DOHH2 (cell line): Measurements from ENCODE around the gene NCLN.

Experiments
- H3F3A ChIP-seq: fragments of 200-600 bp; sonication (generic), shearing (Covaris generic); 2 replicates; pipeline ENCODE4 v1.6.0; 2016; ENCODE audit warnings: antibody characterized with exemption, mild to moderate bottlenecking; ENCODE audit not compliant: control insufficient read depth, insufficient read depth
- H3K27ac ChIP-seq: fragments of 200-600 bp; sonication (generic); 2 replicates; pipeline ENCODE4 v1.5.1; 2014; ENCODE audit warnings: low read depth, mild to moderate bottlenecking, low read length, moderate library complexity
- H3K27me3 ChIP-seq: fragments of 200-600 bp; sonication (generic); 2 replicates; pipeline ENCODE4 v1.6.1; 2014; ENCODE audit warnings: mild to moderate bottlenecking, low read length, mixed read lengths; ENCODE audit not compliant: control insufficient read depth
- H3K36me3 ChIP-seq: fragments of 200-600 bp; sonication (generic); 2 replicates; pipeline ENCODE4 v1.6.1; 2014; ENCODE audit warnings: mild to moderate bottlenecking, low read length, moderate library complexity, mixed read lengths; ENCODE audit not compliant: control insufficient read depth
- H3K4me1 ChIP-seq: fragments of 200-600 bp; sonication (generic); 2 replicates; pipeline ENCODE4 v1.6.1; 2014; ENCODE audit warnings: mild to moderate bottlenecking, low read length, mixed read lengths; ENCODE audit not compliant: control insufficient read depth
- H3K4me2 ChIP-seq: fragments of 200-600 bp; sonication (generic); 2 replicates; pipeline ENCODE4 v1.6.0; 2014; ENCODE audit warnings: mild to moderate bottlenecking, low read length, moderate library complexity
- H3K4me3 ChIP-seq: fragments of 200-600 bp; sonication (generic); 2 replicates; pipeline ENCODE4 v1.5.1; 2014; ENCODE audit warnings: mild to moderate bottlenecking, low read length, mixed read lengths
- H3K79me2 ChIP-seq: fragments of 200-600 bp; sonication (generic); 2 replicates; pipeline ENCODE4 v1.6.1; 2014; ENCODE audit warnings: mild to moderate bottlenecking, low read length, mixed read lengths; ENCODE audit not compliant: control insufficient read depth
- H3K9me2 ChIP-seq: fragments of 200-600 bp; sonication (generic); replicated peaks from 2 replicates; pipeline ENCODE4 v1.6.1; 2014; ENCODE audit warnings: mild to moderate bottlenecking, low read length, mixed read lengths; ENCODE audit not compliant: control insufficient read depth
- H3K9me3 ChIP-seq: fragments of 200-600 bp; sonication (generic); 2 replicates; pipeline ENCODE4 v1.6.1; 2014; ENCODE audit warnings: antibody characterized with exemption, low read length, mixed read lengths; ENCODE audit not compliant: control insufficient read depth, insufficient read depth
- H4K20me1 ChIP-seq: fragments of 200-600 bp; sonication (generic); 2 replicates; pipeline ENCODE4 v1.6.0; 2014; ENCODE audit warnings: low read depth, mild to moderate bottlenecking, antibody characterized with exemption, low read length, moderate library complexity; ENCODE audit not compliant: control insufficient read depth, insufficient read depth
- EZH2phosphoT487 ChIP-seq: fragments of 200-600 bp; sonication (generic); IDR thresholded peaks from 2 replicates; pipeline ENCODE4 v1.6.1; 2017; ENCODE audit warnings: borderline replicate concordance, mild to moderate bottlenecking, antibody characterized with exemption, low read length, moderate library complexity, mixed read lengths
- TF ChIP-seq, protein P1 (sequence below): fragments of 200-600 bp; sonication (generic); IDR thresholded peaks from one replicate; pipeline ENCODE4 v1.5.1; 2014; ENCODE audit warnings: antibody characterized with exemption, mild to moderate bottlenecking, low read depth, low read length; ENCODE audit not compliant: poor library complexity, severe bottlenecking

NCLN gene

DNA sequence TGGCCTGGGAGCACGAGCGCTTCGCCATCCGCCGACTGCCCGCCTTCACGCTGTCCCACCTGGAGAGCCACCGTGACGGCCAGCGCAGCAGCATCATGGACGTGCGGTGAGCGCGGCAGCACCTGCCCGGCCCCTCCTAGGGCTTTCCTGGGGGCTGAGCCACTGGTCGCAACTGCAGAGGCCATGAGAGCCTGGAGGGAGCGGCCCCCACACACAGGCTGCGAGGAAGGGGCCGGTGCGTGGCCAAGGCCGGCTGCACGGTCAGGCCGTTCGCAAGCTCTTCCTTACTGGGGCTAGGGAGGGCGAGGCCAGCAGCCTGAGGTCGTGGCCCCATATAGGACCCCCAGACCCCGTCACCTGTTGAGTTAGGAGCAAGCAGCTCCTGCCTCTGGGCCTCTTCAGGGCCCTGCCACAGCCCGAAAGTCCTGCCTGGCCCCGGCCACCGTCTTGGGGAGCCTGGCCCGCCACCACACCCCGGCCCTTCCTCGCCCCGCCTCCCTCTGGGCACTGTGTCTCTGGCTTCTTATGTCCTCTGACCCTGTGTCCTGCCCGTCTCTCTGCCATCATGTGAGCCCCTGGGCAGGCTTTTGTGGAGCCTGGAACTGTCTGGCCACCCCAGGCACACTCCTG is 19.0 kb downstream of the NCLN start:
- H3K27ac ChIP-seq: no peak overlapping the region
- H3K9me3 ChIP-seq: no peaks in the 10 kb centered on the region
- no peaks in the 10 kb centered on the region for H3K4me1 ChIP-seq
- H3K36me3 ChIP-seq: peaks cover 41% of the 10 kb centered on the region
- H3K79me2 ChIP-seq: no peaks in the 10 kb centered on the region
- no peaks in the 10 kb centered on the region for H3K27me3 ChIP-seq
- no peaks in the 10 kb centered on the region for H3K9me2 ChIP-seq
- H3K4me3 ChIP-seq: no peak overlapping the region
- no peaks in the 10 kb centered on the region for H3F3A ChIP-seq
- 0 out of 2 replicates have a peak, but pooled peaks cover 3% of the 10 kb centered on the region for H4K20me1 ChIP-seq
- TF ChIP-seq, protein P1, sequence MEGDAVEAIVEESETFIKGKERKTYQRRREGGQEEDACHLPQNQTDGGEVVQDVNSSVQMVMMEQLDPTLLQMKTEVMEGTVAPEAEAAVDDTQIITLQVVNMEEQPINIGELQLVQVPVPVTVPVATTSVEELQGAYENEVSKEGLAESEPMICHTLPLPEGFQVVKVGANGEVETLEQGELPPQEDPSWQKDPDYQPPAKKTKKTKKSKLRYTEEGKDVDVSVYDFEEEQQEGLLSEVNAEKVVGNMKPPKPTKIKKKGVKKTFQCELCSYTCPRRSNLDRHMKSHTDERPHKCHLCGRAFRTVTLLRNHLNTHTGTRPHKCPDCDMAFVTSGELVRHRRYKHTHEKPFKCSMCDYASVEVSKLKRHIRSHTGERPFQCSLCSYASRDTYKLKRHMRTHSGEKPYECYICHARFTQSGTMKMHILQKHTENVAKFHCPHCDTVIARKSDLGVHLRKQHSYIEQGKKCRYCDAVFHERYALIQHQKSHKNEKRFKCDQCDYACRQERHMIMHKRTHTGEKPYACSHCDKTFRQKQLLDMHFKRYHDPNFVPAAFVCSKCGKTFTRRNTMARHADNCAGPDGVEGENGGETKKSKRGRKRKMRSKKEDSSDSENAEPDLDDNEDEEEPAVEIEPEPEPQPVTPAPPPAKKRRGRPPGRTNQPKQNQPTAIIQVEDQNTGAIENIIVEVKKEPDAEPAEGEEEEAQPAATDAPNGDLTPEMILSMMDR: no peak
- no peak for TF ChIP-seq EZH2phosphoT487
- no peak overlapping the region for H3K4me2 ChIP-seq

DNA sequence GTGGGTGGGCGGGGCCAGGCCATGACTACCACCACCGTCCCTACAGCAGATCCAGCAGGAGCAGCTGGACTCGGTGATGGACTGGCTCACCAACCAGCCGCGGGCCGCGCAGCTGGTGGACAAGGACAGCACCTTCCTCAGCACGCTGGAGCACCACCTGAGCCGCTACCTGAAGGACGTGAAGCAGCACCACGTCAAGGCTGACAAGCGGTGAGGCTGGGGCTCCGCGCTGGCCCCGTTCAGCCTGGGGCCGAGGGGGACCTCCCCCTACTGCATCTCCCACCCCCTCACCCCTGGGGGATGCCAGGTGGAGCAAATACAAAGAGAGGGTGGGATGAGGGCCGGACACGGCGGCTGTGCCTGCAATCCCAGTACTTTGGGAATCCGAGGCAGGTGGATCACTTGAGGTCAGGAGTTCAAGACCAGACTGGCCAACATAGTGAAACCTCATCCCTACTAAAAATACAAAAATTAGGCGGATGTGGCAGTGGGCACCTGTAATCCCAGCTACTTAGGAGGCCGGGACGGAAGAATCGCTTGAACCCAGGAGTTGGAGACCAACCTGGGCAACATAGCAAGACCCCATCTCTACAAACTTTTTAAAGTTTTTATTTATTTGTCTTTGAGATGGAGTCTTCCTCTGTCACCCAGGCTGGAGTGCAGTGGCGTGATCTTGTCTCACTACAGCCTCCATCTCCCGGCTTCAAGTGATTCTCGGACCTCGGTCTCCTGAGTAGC is 20.7 kb downstream of the NCLN start:
- H3K9me3 ChIP-seq: no peaks in the 10 kb centered on the region
- 0 out of 2 replicates have a peak, but pooled peaks cover 3% of the 10 kb centered on the region for H4K20me1 ChIP-seq
- H3K27ac ChIP-seq: no peak overlapping the region
- peaks cover 35% of the 10 kb centered on the region for H3K36me3 ChIP-seq
- H3K9me2 ChIP-seq: no peaks in the 10 kb centered on the region
- no peaks in the 10 kb centered on the region for H3K4me1 ChIP-seq
- no peaks in the 10 kb centered on the region for H3F3A ChIP-seq
- H3K4me2 ChIP-seq: no peak overlapping the region
- no peak overlapping the region for H3K4me3 ChIP-seq
- no peaks in the 10 kb centered on the region for H3K27me3 ChIP-seq
- TF ChIP-seq EZH2phosphoT487: no peak
- TF ChIP-seq, protein P1: no peak
- H3K79me2 ChIP-seq: no peaks in the 10 kb centered on the region

DNA sequence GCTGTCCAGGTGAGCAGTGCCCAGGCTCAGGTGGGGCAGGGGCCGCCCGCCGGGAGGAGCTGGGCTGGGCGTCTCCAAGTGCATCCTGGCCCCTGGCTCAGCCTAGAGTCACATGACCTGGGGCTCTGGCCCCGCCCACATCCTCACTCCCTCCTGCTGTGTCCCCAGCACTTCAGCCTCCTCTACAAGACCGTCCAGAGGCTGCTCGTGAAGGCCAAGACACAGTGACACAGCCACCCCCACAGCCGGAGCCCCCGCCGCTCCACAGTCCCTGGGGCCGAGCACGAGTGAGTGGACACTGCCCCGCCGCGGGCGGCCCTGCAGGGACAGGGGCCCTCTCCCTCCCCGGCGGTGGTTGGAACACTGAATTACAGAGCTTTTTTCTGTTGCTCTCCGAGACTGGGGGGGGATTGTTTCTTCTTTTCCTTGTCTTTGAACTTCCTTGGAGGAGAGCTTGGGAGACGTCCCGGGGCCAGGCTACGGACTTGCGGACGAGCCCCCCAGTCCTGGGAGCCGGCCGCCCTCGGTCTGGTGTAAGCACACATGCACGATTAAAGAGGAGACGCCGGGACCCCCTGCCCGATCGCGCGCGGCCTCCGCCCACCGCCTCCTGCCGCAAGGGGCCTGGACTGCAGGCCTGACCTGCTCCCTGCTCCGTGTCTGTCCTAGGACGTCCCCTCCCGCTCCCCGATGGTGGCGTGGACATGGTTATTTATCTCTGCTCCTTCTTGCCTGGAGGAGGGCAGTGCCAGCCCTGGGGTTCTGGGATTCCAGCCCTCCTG is 21.9 kb downstream of the NCLN start:
- peaks cover 6% of the 10 kb centered on the region; the same call in 1 of the 2 replicates for H3F3A ChIP-seq
- no peaks in the 10 kb centered on the region for H3K27me3 ChIP-seq
- H3K9me3 ChIP-seq: no peaks in the 10 kb centered on the region
- no peak overlapping the region for H3K4me2 ChIP-seq
- H4K20me1 ChIP-seq: 0 out of 2 replicates have a peak, but pooled peaks cover 3% of the 10 kb centered on the region
- no peaks in the 10 kb centered on the region for H3K79me2 ChIP-seq
- H3K4me3 ChIP-seq: no peak overlapping the region
- peaks cover 7% of the 10 kb centered on the region for H3K4me1 ChIP-seq
- H3K9me2 ChIP-seq: no peaks in the 10 kb centered on the region
- TF ChIP-seq, protein P1: no peak
- TF ChIP-seq EZH2phosphoT487: no peak
- H3K36me3 ChIP-seq: peaks cover 35% of the 10 kb centered on the region
- no peak overlapping the region for H3K27ac ChIP-seq
